COLO668 (cell line): Measurements from ENCODE around the gene KNDC1.

Source experiments
- DNase-seq: peaks from one replicate; lab custom pipeline; 2025; ENCODE audit not compliant: unreplicated experiment; lab: John Stamatoyannopoulos, UW

Gene KNDC1

GRCh38 chr10:133238466-133238804 lies 78.4 kb downstream of the KNDC1 start:
- DNase-seq: no peak

GRCh38 chr10:133239990-133240389 lies 80.0 kb downstream of the KNDC1 start:
- no peak for DNase-seq

DNA sequence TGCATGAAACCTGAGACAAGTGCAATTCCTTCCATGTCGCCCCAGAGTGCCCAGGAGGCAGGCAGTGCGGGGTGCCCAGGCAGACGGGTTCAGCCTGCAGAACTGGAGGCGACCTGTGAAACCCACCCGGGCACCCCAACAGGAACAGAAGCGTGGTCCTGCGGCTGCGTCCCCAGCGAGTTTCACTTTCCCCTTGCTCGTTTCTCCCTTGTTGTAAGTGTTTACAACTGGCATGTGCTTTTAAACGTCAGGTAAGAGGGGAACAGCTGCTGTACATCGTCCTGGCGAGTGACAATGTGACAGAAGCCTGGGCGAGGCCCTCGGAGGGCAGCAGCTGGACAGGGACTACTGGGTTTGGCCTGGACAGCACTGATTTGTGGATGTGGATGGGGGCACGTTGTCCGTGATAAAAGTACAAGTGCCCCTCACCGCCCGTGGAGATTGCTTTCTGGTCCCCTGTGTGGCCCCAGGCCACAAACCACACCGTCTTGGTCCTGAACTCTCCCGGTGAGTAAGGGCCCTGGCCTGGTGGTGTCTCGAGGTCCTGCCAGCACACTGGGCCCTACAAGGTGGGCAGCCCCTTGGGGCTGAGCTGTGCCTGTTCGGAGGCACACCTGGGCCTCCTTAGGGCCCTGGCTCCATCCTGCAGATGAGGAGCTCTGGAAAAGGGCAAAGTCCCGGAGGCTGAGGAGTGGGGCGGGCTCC lies 81.6 kb downstream of the KNDC1 start:
- peak; percentile 1 for DNase-seq

GRCh38 chr10:133242611-133243356 lies 82.8 kb downstream of the KNDC1 start:
- DNase-seq: no peak

- DNase-seq: no peak
Observed at GRCh38 chr10:133243593-133243992, 83.6 kb downstream of the KNDC1 start.

GRCh38 chr10:133245439-133246235 lies 85.6 kb downstream of the KNDC1 start:
- peak; percentile 3 for DNase-seq

DNA sequence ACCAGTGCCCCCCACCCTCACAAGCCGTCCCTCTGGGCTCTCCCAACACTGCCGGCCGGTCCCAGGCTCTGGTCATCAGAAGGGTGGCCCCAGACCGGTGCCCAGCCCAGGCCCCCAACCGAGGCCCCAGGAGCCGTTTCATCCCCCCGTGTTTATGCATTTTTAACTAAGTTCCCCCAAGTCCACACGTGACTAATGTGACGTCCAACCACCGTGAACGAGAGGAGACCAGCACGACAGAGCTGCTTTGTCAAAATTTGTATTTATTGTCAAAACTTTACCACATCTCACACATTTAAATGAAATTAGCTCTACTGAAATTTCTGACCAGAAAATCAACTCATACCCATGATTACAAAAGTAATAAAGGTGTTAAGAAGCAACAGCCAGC lies 86.2 kb downstream of the KNDC1 start:
- DNase-seq: no peak

- DNase-seq: no peak
Observed at GRCh38 chr10:133247681-133248333, 87.8 kb downstream of the KNDC1 start.

GRCh38 chr10:133248334-133248715 lies 88.3 kb downstream of the KNDC1 start:
- DNase-seq: no peak

DNA sequence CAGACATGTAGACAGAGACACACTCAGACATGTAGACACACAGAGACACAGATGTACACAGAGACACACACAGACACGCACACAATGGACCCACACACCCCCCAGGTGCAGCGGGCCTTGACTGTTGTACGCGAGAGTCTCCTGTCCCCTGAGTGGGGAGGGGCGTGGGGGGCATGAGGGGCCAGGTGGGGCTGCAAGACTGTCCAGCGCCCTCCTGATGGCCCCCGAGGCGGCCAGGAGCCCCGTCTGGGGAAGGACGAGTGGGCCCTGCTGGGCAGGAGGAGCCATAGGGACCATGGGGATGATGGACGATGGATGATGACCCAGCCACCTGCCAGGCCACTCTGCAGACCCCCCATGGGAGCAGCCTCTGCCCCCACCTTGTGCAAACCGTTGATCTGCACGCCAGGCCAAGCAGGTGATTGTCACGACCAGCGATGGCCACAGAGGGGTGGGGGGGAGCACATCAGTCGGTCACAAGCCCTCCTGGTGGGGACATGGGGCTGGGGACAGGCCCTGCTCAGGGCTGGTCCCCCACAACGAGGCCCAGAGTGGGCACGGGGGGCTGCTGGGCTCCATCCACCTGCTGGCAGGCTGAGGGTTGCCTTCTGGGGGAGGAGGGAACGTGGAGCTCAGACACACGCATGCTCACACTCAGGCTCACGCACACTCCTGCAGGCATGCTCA lies 89.2 kb downstream of the KNDC1 start:
- DNase-seq: no peak

DNA sequence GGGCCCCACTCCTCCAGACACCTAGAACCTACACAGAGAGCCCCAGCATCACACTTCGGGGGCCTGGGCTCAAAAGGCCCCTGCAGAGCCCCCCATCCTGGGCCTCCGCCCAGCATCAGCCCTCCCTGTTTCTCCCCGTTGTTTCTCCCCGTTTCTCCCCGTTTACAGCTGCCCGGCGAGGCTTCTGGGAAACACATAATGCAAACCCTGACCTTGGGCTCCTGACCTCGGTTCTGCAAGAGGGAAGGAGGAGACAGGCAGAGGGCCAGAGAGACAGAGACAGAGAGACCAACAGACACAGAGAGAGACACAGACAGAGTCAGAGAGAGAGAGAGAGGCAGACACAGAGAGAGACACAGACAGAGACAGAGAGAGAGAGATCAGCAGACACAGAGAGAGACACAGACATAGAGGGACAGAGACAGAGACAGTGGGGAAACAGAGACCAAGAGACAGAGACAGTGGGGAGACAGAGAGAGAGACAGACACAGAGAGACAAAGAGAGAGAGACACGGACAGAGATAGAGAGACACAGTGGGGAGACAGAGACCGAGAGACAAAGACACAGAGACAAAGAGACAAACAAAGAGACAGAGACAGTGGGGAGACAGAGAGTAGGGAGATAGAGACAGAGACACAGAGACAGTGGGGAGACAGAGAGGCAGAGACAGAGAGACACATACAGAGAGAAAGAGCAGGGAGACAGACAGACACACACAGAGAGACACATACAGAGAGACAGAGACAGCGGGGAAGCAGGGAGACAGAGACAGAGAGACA lies 90.1 kb downstream of the KNDC1 start:
- no peak for DNase-seq

DNA sequence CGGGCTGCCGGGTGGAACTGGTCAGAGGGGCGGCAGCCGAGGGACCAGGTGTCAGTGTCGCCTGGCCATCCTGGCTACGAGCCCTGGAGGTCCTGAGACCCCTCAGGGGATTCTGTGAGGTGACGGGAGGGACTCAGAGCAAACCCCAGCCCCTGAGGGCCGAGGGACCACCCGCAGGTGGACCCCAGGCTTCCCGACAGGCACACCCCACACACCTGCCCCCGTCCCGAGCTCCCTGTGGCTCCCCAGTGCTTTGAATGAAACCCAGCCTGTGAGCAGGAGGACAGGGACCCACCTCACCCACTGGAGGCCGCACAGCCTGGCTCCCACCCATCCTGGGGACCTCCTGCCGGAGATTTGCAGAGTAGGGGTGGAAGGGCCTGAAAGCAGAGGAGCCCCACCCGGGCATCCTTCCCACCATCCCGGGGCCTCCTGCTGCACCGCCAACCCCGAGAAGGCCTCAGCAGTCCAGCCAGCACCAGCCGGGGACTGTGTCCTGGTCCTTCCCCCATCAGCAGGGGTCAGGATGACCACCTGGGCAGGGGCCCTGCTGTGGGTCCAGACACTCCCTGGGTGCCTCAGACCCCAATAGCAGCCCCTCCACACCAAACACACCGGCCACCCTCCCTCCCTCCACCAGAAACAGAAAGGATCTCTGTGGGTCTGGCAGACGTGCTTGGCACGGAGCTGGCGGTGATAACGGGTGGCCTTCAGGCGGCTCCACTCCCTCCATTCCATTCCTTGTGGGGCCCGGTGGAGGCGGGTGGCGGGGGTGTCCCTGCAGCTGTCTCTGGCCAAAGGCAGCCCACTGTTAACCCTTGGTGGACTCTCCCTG lies 91.6 kb downstream of the KNDC1 start:
- DNase-seq: no peak

- no peak for DNase-seq
Observed at GRCh38 chr10:133252223-133252552, 92.2 kb downstream of the KNDC1 start.

DNA sequence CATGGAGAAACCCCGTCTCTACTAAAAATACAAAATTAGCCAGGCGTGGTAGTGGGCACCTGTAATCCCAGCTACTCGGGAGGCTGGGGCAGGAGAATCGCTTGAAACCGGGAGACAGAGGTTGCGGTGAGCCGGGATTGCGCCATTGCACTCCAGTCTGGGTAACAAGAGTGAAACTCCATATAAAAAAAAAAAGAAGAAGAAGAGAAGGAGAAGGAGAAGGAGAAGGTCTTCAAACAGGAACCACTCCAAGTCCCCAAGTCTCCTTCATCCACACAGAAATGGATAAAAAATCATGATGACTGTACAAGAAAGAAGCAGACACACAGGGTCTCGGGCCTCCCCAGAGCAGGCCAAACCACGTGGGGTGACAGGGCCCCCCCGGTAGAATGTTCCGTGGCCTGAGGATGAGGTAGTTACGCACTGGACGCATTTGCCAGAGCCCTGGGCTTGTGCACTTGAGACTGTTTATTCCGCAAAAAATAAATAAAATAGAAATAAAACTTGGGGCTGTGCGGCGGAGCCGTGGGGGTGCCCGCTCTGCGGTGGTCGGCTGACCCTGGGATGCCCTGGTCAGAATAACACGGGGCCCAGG lies 93.4 kb downstream of the KNDC1 start:
- no peak for DNase-seq

- DNase-seq: no peak
Observed at GRCh38 chr10:133254421-133255120, 94.6 kb downstream of the KNDC1 start.

DNA sequence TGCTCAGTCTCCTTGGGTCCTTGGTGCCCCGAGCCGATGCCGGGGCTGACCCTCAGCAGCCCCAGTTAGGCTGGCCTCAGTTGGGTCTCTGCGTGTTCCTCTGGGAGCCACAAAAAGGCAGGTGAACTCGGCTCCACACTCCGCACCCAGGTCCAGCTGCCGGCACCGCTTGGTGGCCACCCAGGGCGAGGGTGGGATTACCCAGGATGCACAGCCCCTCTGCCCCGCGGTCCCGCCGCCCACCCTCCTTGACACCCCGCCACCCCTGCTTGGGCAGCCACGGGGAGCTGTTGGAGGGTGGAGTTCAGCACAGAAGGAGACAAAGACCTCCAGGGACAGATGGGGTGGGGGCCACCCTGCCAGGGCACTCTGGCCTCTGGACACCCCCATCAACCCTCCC lies 95.3 kb downstream of the KNDC1 start:
- no peak for DNase-seq

GRCh38 chr10:133257489-133258065 lies 97.6 kb downstream of the KNDC1 start:
- DNase-seq: peak; percentile 38
